DOHH2 (cell line): Measurements from ENCODE around the gene DCPS.

Experiments used
- CTCF ChIP-seq: fragments of 200-600 bp; sonication (generic); IDR thresholded peaks from one replicate; pipeline ENCODE4 v1.5.1; 2014; ENCODE audit warnings: antibody characterized with exemption, mild to moderate bottlenecking, low read depth, low read length; ENCODE audit not compliant: poor library complexity, severe bottlenecking
- EZH2phosphoT487 ChIP-seq: fragments of 200-600 bp; sonication (generic); IDR thresholded peaks from 2 replicates; pipeline ENCODE4 v1.6.1; 2017; ENCODE audit warnings: borderline replicate concordance, mild to moderate bottlenecking, antibody characterized with exemption, low read length, moderate library complexity, mixed read lengths

- TF ChIP-seq CTCF (peak; percentile 63), EZH2phosphoT487 (no peak)
These were observed 3.8 kb downstream of the DCPS start for GRCh38 chr11:126307706-126308105.
